NT2/D1 (cell line): ENCODE data around the gene PCDHGA4.

Source experiments
- YY1 ChIP-seq: IDR thresholded peaks from 2 replicates; pipeline ENCODE4 v1.6.1; 2011; ENCODE audit not compliant: insufficient read length, insufficient read depth
- ZNF274 ChIP-seq: IDR thresholded peaks from 2 replicates; pipeline ENCODE4 v1.6.1; 2011; ENCODE audit warnings: mild to moderate bottlenecking, low read depth, low read length

- TF ChIP-seq YY1 = no peak
- no peak for TF ChIP-seq ZNF274
Measured at GRCh38 chr5:141343242-141343952, 11.4 kb upstream of the PCDHGA4 start, which contains the start of gene PCDHGA3.
